A549 (cell line): ENCODE results near the gene GREB1.

ENCODE experiments used
- EHMT2 ChIP-seq: fragments of 200-600 bp; sonication (generic); IDR thresholded peaks from 2 replicates; pipeline ENCODE4 v1.6.1; 2016; ENCODE audit warnings: antibody characterized with exemption, low read depth, mild to moderate bottlenecking, moderate library complexity
- ESRRA ChIP-seq: fragments of 150-350 bp; IDR thresholded peaks from 2 replicates; pipeline ENCODE4 v1.6.1; 2014; ENCODE audit warnings: mild to moderate bottlenecking, low read length, borderline replicate concordance
- GATA3 ChIP-seq: IDR thresholded peaks from 2 replicates; pipeline ENCODE4 v1.6.1; 2012; ENCODE audit warnings: borderline replicate concordance
- JUN ChIP-seq, 2 experiments: fragments of >200 bp; sonication (Bioruptor Twin); formaldehyde crosslinking; IDR thresholded peaks; 2 replicates in 1 of 2; 3 replicates in 1 of 2; pipeline ENCODE4 v1.6.1; 2016 to 2017
- RCOR1 ChIP-seq: fragments of 150-350 bp; IDR thresholded peaks from 2 replicates; pipeline ENCODE4 v1.6.1; 2014; ENCODE audit warnings: antibody characterized with exemption, low read length, low read depth
- TF ChIP-seq, protein P1 (sequence below): fragments of >200 bp; sonication (Bioruptor Twin); formaldehyde crosslinking; IDR thresholded peaks from 3 replicates; pipeline ENCODE4 v1.5.1; 2016
- TF ChIP-seq, protein P2 (sequence below): IDR thresholded peaks from 2 replicates; pipeline ENCODE4 v1.6.1; 2012

DNA sequence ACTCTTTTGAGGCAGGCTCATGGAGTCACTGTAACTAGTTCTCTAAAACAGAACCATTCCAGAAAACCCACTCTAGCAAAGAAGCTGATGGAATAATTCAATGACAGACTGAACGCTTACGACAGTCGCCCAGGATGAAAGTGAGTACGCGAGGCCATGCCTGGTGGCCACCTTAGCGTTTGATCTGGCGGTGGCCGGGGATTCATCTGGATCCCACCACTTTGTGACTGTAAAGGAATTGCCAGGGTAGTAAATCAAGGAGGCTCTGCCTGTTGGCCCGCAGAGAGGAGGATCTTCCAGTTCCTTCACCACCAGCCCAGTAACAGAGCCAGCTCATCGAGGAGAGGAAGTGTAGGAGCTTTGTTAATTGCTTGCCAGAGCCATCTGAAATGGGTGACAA lies 34.6 kb downstream of the GREB1 start:
- TF ChIP-seq, protein P1, sequence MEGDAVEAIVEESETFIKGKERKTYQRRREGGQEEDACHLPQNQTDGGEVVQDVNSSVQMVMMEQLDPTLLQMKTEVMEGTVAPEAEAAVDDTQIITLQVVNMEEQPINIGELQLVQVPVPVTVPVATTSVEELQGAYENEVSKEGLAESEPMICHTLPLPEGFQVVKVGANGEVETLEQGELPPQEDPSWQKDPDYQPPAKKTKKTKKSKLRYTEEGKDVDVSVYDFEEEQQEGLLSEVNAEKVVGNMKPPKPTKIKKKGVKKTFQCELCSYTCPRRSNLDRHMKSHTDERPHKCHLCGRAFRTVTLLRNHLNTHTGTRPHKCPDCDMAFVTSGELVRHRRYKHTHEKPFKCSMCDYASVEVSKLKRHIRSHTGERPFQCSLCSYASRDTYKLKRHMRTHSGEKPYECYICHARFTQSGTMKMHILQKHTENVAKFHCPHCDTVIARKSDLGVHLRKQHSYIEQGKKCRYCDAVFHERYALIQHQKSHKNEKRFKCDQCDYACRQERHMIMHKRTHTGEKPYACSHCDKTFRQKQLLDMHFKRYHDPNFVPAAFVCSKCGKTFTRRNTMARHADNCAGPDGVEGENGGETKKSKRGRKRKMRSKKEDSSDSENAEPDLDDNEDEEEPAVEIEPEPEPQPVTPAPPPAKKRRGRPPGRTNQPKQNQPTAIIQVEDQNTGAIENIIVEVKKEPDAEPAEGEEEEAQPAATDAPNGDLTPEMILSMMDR: no peak
- TF ChIP-seq ESRRA (no peak), RCOR1 (no peak), GATA3 (no peak), JUN (IDR thresholded peaks at IDR 0.05) (no peak), EHMT2 (no peak)
- TF ChIP-seq, protein P2, sequence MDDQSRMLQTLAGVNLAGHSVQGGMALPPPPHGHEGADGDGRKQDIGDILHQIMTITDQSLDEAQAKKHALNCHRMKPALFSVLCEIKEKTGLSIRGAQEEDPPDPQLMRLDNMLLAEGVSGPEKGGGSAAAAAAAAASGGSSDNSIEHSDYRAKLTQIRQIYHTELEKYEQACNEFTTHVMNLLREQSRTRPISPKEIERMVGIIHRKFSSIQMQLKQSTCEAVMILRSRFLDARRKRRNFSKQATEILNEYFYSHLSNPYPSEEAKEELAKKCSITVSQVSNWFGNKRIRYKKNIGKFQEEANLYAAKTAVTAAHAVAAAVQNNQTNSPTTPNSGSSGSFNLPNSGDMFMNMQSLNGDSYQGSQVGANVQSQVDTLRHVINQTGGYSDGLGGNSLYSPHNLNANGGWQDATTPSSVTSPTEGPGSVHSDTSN: no peak
